Hindlimb muscle (tissue), 1 donor: ENCODE measurements around the gene FOXP4. TPM values are rescaled to one million over a fixed set of nuclear protein-coding genes. Genes with fewer than 3 reads are reported as not detected.

Experiments
- DNase-seq: peaks from one replicate; pipeline ENCODE4 v3.0.0-alpha.2; 2013
- polyA plus RNA-seq: library from polyadenylated mRNA; unstranded; fragments of 120-200 nt; gene quantifications from one replicate; pipeline ENCODE4 v1.2.1, GENCODE V29; 2013; ENCODE audit not compliant: insufficient read length

Gene FOXP4
- polyA plus RNA-seq, 1 donor, result 20.8 TPM

DNA sequence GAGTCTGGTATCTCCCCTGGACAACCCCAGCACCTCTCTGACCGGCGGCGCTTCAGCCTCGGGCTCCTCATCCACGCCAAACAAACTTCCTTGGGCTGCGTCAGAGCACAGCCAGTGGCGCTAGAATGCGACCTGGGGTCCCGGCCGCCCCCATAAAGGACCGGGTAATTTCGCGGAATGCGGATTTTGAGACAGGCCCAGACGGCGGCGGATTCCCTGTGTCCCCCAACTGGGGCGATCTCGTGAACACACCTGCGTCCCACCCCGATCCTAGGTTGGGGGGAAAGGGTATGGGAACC is 1.6 kb downstream of the FOXP4 start:
- no peak for DNase-seq

GRCh38 chr6:41548098-41548840 is 2.1 kb downstream of the FOXP4 start:
- DNase-seq, result no peak

GRCh38 chr6:41548841-41549642 is 2.9 kb downstream of the FOXP4 start:
- no peak for DNase-seq

- DNase-seq, result no peak
These were observed 3.5 kb downstream of the FOXP4 start for GRCh38 chr6:41549673-41550072.

DNA sequence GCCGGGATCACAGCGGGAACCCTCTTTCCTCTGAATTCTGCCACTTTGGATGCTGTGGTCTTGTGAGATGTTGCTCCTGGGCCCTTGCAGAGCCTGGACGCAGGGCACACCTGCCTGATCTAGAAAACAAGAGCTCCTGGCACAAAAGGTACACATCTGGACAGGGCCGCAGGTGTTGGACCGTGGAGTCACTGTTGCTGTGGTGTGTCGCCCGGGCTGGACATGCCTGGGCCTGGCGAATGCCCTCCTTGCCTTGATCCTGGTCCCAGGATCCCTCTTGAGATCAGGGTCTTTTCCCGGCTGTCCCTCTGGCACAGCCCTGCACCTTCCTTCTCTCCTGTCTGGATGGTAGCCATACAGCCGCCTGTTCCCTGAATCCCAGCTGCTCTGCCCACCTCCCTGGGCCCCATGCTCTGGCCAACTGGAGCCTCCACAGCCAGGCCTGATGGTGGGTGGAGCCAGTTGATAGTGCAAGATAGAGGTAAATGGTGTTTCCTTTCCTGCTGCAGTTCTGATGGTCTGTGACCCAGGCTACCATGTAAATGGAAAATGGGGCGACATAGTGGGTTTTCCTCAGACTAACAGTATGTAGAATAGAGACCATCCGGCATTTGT is 5.0 kb downstream of the FOXP4 start:
- no peak for DNase-seq

- no peak for DNase-seq
These were observed 5.7 kb downstream of the FOXP4 start for GRCh38 chr6:41551857-41552256.

GRCh38 chr6:41552723-41553122 is 6.5 kb downstream of the FOXP4 start:
- no peak for DNase-seq

DNA sequence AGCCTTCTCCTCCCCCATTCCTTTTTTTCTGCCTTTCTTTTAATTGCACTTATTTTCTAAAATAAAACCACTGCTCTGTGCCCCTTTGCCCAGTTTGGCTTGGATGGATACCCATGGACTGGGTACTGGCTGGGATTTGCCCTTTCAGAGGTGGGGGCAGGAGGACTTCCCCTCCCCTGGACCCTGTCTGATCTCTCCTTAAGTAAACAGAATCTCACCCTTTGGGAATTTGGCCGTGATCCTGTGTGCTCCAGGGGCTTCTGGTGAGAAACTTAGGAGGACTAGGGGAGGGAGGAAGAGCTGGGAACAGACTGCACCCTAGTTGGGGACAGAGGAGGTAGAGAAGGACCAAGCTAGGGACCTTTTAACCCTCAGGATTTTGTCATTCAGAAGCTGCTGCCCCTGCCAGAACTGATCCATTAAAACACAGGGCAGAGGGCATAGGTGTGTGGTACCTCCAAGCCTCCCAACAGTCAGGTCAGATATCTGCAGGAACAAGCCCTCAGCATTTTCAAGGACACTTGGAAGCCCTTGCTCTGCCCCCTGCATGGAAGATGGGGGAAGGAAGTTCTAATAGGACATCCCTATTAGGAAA is 7.3 kb downstream of the FOXP4 start:
- DNase-seq, result no peak

DNA sequence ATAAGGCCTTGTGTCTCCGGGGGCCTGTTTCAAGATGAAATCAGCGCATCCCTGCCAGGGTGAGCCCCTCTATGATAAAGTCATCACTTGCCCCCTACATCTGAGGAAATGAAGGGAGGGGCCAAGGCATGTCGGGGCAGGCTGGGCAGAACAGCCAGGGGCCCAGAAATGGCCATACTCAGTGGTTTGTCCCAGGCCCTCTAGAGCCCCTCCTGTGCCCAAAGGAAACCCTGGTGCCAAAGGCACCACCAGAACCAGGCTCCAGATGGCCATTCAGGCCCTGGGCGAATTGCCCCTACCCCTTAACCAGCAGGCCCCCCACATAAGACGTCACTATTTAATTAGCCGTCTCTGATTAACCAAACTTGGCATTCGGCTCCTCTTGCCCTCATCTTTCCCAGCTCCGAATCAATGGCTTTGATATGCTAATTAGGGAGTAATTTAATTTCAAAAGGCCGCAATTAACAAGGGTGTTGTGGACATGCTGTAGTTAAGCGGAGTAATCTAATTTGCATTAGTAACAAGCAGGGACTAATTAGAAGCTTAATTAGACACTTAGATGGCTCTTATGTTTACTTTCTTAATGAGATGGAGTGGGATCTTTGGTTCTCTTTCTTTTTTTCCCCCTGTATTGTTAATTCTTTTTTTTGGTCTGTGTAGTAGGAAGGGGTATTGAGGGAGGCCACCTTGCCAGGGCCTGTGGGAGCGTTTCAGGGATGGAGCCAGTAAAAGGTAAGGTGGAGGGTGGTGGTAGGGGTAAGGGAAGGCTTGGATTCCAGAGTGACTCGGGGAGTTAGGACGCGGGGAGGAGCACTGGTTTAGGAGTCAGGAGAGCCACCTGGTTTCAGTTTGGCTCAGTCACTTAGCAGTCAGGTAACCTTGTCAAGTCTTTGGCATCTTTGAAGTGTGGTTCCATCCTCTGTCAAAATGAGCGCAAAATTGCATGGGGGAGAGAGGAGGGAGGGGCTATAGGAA is 9.4 kb downstream of the FOXP4 start:
- DNase-seq, result no peak

GRCh38 chr6:41557335-41557734 is 11.2 kb downstream of the FOXP4 start:
- DNase-seq, result peak; percentile 42

DNA sequence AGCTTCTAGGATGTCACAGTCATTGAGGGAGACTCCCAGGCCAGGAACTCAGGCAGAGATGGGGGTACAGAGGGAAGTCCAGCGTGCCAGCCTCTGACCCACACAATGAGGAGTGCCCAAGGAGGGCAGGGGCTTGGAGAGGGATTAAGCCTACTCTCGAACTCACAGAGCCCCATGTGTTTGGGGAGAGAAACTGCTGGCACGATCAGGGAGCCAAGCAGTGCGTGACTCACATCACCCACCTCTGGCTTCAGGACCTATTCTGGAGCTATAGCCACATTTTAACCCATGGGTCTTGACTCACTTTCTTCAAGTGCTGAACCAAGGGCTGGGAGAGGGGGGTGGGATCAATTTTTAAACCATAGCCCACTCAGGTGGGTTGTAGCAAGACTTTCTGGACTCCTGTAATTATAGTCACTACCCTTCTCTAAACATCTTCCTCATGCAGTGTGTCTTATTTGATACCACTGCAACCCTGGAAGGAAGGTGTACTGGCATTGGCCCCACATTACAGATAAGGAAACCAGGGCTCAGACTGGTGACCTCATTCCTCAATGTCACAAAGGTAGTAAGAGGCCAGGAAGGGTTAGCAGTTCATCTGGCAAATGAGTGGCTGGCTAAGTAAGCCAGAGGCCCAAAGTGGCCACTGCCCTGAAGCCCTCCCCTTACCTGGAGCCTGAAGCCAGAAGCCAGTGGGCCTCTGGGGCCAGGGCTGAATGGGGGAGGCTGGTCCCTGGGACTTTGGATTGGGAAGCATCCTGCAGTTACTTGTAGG is 12.0 kb downstream of the FOXP4 start:
- no peak for DNase-seq

- no peak for DNase-seq
These were observed 13.7 kb downstream of the FOXP4 start for GRCh38 chr6:41559655-41560427.

- DNase-seq, result no peak
These were observed 14.4 kb downstream of the FOXP4 start for GRCh38 chr6:41560431-41561192.

DNA sequence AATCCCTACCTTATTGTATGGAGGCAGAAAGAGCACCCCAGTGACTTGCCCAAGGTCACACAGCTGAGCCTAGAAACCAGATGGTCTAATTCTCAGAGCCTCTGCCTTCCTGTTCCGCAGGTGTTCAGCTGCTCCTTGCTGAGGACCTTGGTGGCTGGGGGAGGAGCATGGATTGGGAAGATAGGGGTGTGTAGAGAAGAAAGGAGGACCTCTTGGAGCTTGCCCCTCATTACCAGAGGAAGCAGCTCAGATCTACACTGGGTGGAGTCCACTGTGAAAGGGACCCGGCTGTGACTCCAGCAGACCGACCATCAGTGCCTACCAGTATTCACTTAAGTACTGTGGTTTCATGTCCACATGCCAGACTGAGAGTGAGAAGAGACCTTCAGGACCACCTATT is 15.2 kb downstream of the FOXP4 start:
- DNase-seq, result no peak

- DNase-seq, result no peak
These were observed 16.0 kb downstream of the FOXP4 start for GRCh38 chr6:41561931-41562911.

- DNase-seq, result no peak
These were observed 17.0 kb downstream of the FOXP4 start for GRCh38 chr6:41563060-41563776.

- no peak for DNase-seq
These were observed 18.4 kb downstream of the FOXP4 start for GRCh38 chr6:41564448-41565142.
